ENCODE results near the gene SORBS2. TPM values are rescaled to one million over a fixed set of nuclear protein-coding genes. Genes with fewer than 3 reads are reported as not detected.

SORBS2 gene
- polyA plus RNA-seq, 2 donors, result 22.7 to 33.4 TPM

DNA sequence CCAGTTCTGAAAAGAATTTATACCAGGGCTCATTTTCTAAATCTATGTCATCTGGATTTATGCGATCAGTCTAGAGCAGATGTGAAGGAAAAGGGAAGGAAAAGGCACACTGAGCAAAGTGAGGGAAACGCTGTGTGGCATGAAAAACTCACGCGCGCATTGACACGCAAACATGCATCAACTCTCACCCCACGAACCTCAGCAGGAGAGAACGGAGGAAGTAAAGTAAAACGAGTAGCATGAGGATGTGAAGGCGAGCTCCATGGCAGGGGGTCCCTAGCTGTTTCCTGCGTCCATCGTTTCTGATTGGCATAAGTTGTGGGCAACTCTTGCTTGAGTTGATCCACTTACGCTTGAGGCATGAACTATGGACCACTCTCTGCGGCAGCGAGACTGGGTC is 173.9 kb downstream of the SORBS2 start:
- Histone ChIP-seq H3K4me3 (ENCODE audit: low read depth in 1 of 2, low read length in 2 of 2) (no peak overlapping the region), H3K9me3 (ENCODE audit: control insufficient read depth in 2 of 2, insufficient read depth in 1 of 2, low read depth in 1 of 2, low read length in 1 of 2) (no peaks in the 10 kb centered on the region), H3K27ac (ENCODE audit: low read depth in 2 of 2, low read length in 1 of 2) (no peak overlapping the region), H3K4me1 (ENCODE audit: control insufficient read depth in 2 of 2, insufficient read depth in 2 of 2, low read length in 1 of 2) (no peaks in the 10 kb centered on the region), H3K27me3 (ENCODE audit: control insufficient read depth in 1 of 2, insufficient read depth in 2 of 2, low read length in 2 of 2) (no peaks in the 10 kb centered on the region), H3K36me3 (ENCODE audit: control insufficient read depth in 2 of 2, insufficient read depth in 2 of 2, low read length in 1 of 2) (no peaks in the 10 kb centered on the region)
- 72 to 74% methylated on average over 15 of the region's 15 CpGs for WGBS, 2 donors

DNA sequence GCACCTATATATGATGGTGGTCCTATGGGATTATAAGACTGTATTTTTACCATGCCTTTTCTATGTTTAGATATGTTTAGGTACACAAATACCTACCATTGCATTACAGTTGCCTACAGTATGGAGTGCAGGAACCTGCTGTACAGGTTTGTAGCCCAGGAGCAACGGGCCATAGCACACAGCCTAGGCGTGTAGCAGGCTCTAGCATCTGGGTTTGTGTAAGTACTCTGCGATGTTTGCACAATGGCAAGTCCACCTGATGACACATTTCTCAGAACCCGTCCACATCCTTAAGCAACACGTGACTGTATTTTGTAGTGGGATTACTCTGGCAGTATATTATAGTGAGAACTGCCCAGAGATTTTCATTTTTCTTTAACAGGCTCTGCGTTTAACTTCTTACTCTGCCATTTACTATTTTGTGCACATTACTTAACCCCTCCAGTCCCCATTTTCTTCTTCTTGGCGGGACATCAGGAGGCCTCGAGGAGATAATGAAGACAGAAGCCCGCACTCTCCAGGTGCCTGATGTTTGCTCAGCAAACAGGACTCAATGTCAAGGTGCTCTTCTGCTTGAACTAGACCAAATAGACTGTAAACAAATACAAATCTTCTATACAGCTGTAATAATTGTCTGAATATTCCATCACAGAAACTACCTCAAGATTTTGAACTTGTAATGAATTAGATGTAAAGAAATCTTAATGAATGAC is 174.7 kb downstream of the SORBS2 start:
- H3K27me3 ChIP-seq (ENCODE audit: control insufficient read depth in 1 of 2, insufficient read depth in 2 of 2, low read length in 2 of 2), result no peaks in the 10 kb centered on the region
- no peak overlapping the region for H3K27ac ChIP-seq (ENCODE audit: low read depth in 2 of 2, low read length in 1 of 2)
- WGBS, 2 donors, result 65 to 71% methylated on average over 9 of the region's 9 CpGs

DNA sequence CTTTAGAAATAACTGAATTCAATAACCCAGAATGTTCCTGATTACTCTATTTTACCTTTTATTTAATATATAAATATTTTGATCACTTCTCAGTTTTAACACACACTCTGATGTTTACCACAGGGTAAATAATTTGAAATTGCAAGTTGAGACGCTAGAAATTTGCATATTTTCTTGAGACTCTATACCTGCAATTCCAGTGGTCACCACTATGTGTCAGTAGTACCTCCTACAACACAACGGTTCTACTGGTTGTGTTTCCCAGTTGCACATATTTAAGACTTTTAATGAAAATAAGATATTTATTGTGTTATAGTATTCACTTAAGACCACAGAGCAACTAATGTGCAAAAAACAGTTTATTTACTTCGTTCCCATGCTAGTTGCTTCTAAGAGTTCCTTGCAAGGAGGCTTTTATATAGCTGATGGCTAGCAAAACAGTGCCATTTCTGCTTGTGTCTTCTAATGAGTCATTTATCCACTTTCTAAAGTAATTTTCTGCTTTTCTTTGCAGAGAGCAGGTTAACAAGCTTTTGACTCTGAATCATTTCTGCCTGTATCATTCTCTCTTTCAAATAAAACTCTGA is 177.8 kb downstream of the SORBS2 start:
- 66 to 67% methylated on average over 3 of the region's 3 CpGs for WGBS, 2 donors

More for the DNA sequence above, 174.7 kb downstream of the SORBS2 start:
- H3K9me3 ChIP-seq (ENCODE audit: control insufficient read depth in 2 of 2, insufficient read depth in 1 of 2, low read depth in 1 of 2, low read length in 1 of 2), result no peaks in the 10 kb centered on the region
- H3K4me3 ChIP-seq (ENCODE audit: low read depth in 1 of 2, low read length in 2 of 2), result no peak overlapping the region
- H3K4me1 ChIP-seq (ENCODE audit: control insufficient read depth in 2 of 2, insufficient read depth in 2 of 2, low read length in 1 of 2), result no peaks in the 10 kb centered on the region
- H3K36me3 ChIP-seq (ENCODE audit: control insufficient read depth in 2 of 2, insufficient read depth in 2 of 2, low read length in 1 of 2), result no peaks in the 10 kb centered on the region

DNA sequence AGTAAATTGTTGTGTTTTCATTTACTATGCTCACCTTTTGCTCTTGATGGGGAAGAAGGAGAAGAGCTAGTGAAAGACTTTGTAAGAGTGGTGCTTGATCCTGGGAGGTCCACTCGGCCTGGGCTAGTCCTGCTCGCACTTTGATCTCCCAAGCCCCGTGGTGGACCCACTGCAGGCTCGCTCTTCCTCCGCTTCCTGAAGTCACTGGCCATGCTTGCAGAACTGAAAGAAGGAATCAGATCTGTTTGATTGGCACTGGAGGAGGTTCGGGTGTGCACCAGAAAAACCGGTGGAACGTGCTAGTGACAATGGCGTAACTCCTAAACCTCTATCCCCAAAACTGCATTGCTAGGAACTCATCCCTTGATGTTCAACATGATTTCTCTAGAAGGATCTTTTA is 185.2 kb downstream of the SORBS2 start:
- no peaks in the 10 kb centered on the region for H3K4me1 ChIP-seq (ENCODE audit: control insufficient read depth in 2 of 2, insufficient read depth in 2 of 2, low read length in 1 of 2)
- H3K27ac ChIP-seq (ENCODE audit: low read depth in 2 of 2, low read length in 1 of 2), result no peak overlapping the region
- H3K9me3 ChIP-seq (ENCODE audit: control insufficient read depth in 2 of 2, insufficient read depth in 1 of 2, low read depth in 1 of 2, low read length in 1 of 2), result no peaks in the 10 kb centered on the region
- no peaks in the 10 kb centered on the region for H3K27me3 ChIP-seq (ENCODE audit: control insufficient read depth in 1 of 2, insufficient read depth in 2 of 2, low read length in 2 of 2)
- no peak overlapping the region for H3K4me3 ChIP-seq (ENCODE audit: low read depth in 1 of 2, low read length in 2 of 2)
- peaks cover 0 to 4% of the 10 kb centered on the region in 2 donors for H3K36me3 ChIP-seq (ENCODE audit: control insufficient read depth in 2 of 2, insufficient read depth in 2 of 2, low read length in 1 of 2)
- 88 to 89% methylated on average over 9 of the region's 9 CpGs for WGBS, 2 donors

More for the DNA sequence above, 177.8 kb downstream of the SORBS2 start:
- H3K36me3 ChIP-seq (ENCODE audit: control insufficient read depth in 2 of 2, insufficient read depth in 2 of 2, low read length in 1 of 2), result no peaks in the 10 kb centered on the region
- no peak overlapping the region for H3K27ac ChIP-seq (ENCODE audit: low read depth in 2 of 2, low read length in 1 of 2)
- no peak overlapping the region for H3K4me3 ChIP-seq (ENCODE audit: low read depth in 1 of 2, low read length in 2 of 2)
- no peaks in the 10 kb centered on the region for H3K9me3 ChIP-seq (ENCODE audit: control insufficient read depth in 2 of 2, insufficient read depth in 1 of 2, low read depth in 1 of 2, low read length in 1 of 2)
- H3K27me3 ChIP-seq (ENCODE audit: control insufficient read depth in 1 of 2, insufficient read depth in 2 of 2, low read length in 2 of 2), result no peaks in the 10 kb centered on the region
- no peaks in the 10 kb centered on the region for H3K4me1 ChIP-seq (ENCODE audit: control insufficient read depth in 2 of 2, insufficient read depth in 2 of 2, low read length in 1 of 2)

DNA sequence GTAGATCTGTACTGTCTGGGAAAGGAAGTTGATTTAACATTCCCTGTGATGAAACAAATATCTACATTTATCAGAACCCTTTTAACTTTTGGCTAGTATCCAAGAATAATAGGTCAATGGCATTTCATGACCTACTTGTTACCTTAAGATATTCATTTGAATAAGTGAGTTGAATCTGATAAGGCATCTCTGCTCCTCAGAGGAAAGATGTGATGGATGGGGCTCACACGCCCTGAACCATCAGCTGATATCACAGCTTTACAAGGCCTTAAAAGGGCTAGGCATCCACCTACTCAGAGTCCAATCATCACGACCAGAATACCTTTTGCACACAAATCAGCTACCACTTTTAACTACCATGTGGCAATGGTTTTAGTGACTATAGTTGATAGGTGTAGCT is 186.5 kb downstream of the SORBS2 start:
- H3K36me3 ChIP-seq (ENCODE audit: control insufficient read depth in 2 of 2, insufficient read depth in 2 of 2, low read length in 1 of 2), result peaks cover 0 to 4% of the 10 kb centered on the region in 2 donors
- H3K9me3 ChIP-seq (ENCODE audit: control insufficient read depth in 2 of 2, insufficient read depth in 1 of 2, low read depth in 1 of 2, low read length in 1 of 2), result no peaks in the 10 kb centered on the region
- H3K4me1 ChIP-seq (ENCODE audit: control insufficient read depth in 2 of 2, insufficient read depth in 2 of 2, low read length in 1 of 2), result no peaks in the 10 kb centered on the region

DNA sequence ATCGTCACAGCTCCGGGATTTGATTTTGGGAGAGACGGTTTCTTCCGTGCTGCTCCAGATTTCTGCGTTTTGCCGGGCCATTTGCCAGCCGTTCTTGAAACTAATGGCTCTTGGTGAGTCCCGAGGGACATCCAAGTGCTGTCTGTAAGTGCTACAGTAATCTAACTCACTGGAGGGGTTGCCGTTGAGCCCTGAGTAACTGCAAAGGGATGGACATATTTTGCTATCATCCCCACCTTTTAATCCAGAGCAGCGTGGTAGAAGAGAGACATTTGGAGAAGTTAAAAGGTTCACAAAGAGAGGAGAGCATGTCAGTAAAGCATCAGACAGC is 187.8 kb downstream of the SORBS2 start:
- WGBS, 2 donors, result 89 to 92% methylated on average over 10 of the region's 10 CpGs
- Histone ChIP-seq H3K36me3 (ENCODE audit: control insufficient read depth in 2 of 2, insufficient read depth in 2 of 2, low read length in 1 of 2) (peaks cover 0 to 4% of the 10 kb centered on the region in 2 donors), H3K4me3 (ENCODE audit: low read depth in 1 of 2, low read length in 2 of 2) (no peak overlapping the region), H3K27me3 (ENCODE audit: control insufficient read depth in 1 of 2, insufficient read depth in 2 of 2, low read length in 2 of 2) (no peaks in the 10 kb centered on the region), H3K9me3 (ENCODE audit: control insufficient read depth in 2 of 2, insufficient read depth in 1 of 2, low read depth in 1 of 2, low read length in 1 of 2) (no peaks in the 10 kb centered on the region), H3K27ac (ENCODE audit: low read depth in 2 of 2, low read length in 1 of 2) (no peak overlapping the region), H3K4me1 (ENCODE audit: control insufficient read depth in 2 of 2, insufficient read depth in 2 of 2, low read length in 1 of 2) (no peaks in the 10 kb centered on the region)

More for the DNA sequence above, 186.5 kb downstream of the SORBS2 start:
- Histone ChIP-seq H3K4me3 (ENCODE audit: low read depth in 1 of 2, low read length in 2 of 2) (no peak overlapping the region), H3K27me3 (ENCODE audit: control insufficient read depth in 1 of 2, insufficient read depth in 2 of 2, low read length in 2 of 2) (no peaks in the 10 kb centered on the region), H3K27ac (ENCODE audit: low read depth in 2 of 2, low read length in 1 of 2) (no peak overlapping the region)
- WGBS, 2 donors, result 75% methylated on average over 2 of the region's 2 CpGs

DNA sequence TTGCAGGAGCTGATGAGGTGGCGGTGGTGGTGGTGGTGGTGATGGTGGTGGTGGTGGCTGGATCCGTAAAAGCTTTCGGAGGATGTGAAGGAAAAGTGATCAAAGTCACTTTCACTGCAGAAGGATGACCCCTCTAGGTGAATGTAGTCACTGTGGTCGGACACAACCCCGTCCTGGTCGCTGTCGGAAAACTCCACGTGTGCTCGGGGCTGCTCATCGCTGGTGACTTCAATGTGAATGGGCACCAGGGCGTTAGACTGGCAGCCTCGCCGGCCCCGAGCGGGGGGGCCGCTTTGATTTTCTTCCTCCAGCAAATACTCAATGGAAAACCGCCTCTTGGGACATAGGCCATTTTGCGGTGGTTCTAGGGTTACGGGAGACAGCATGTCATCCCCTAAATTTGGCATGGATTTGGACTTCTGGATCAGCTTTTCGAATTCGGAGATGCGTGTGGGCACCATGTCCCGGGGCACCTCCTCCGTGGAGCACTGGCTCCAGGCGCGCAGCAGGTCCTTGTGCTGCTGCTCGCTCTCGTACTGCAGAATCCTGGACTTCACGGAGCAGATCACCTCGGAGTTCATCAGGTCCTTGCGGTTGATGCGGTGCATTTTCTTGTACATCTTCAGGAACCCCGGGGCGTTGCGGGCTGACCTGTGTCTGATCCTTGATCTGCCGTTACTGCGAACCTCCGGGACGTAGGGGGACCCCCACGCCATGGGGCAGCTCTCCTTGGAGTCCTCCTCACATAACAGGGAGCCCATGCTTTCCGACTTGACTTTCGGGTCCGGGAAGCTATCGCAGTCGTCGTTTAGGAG is 188.3 kb downstream of the SORBS2 start:
- H3K4me3 ChIP-seq (ENCODE audit: low read depth in 1 of 2, low read length in 2 of 2), result no peak overlapping the region
- 93 to 95% methylated on average over 46 of the region's 46 CpGs for WGBS, 2 donors

DNA sequence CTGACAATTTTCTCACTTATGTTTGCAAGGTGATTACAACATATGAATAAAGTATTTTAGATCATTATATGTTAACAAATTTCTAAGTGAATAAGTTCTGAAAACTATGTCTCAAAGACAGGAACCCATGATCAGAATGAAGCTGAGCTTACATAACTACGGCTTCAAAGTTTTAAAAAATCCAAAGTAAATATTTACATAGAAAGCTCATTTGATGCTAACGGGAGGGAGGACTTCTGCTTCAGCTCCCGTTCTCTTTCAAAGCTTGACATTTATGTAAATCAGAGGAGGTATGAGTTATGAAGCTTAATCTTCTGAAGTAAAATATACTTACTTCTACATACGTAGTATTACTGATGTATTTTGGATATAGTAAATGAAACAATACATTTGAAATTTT is 203.8 kb downstream of the SORBS2 start:
- Histone ChIP-seq H3K36me3 (ENCODE audit: control insufficient read depth in 2 of 2, insufficient read depth in 2 of 2, low read length in 1 of 2) (no peaks in the 10 kb centered on the region), H3K4me3 (ENCODE audit: low read depth in 1 of 2, low read length in 2 of 2) (no peak overlapping the region), H3K27me3 (ENCODE audit: control insufficient read depth in 1 of 2, insufficient read depth in 2 of 2, low read length in 2 of 2) (no peaks in the 10 kb centered on the region)

More for the DNA sequence above, 188.3 kb downstream of the SORBS2 start:
- Histone ChIP-seq H3K27ac (ENCODE audit: low read depth in 2 of 2, low read length in 1 of 2) (no peak overlapping the region), H3K36me3 (ENCODE audit: control insufficient read depth in 2 of 2, insufficient read depth in 2 of 2, low read length in 1 of 2) (peaks cover 0 to 4% of the 10 kb centered on the region in 2 donors), H3K4me1 (ENCODE audit: control insufficient read depth in 2 of 2, insufficient read depth in 2 of 2, low read length in 1 of 2) (no peaks in the 10 kb centered on the region), H3K9me3 (ENCODE audit: control insufficient read depth in 2 of 2, insufficient read depth in 1 of 2, low read depth in 1 of 2, low read length in 1 of 2) (no peaks in the 10 kb centered on the region), H3K27me3 (ENCODE audit: control insufficient read depth in 1 of 2, insufficient read depth in 2 of 2, low read length in 2 of 2) (no peaks in the 10 kb centered on the region)

DNA sequence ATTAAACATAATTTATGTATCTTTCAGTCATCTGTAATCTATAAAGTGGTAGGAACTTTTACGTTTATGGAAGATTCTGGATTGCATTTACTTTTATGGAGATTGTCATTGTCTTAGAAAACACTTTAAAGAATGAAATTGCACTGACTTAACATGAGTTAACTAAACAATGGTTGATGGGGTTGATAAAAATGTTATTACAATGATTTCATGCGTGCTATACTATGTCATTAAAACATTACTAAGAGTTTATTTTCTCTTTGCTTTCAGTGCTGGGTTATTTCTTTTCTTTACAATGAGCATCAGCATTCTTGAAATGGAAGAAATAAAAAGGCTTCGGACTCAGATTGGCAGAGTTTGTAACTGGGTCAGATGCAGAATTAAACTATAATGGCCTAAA is 209.6 kb downstream of the SORBS2 start:
- 85% methylated on average over 3 of the region's 3 CpGs for WGBS, 2 donors
- H3K36me3 ChIP-seq (ENCODE audit: control insufficient read depth in 2 of 2, insufficient read depth in 2 of 2, low read length in 1 of 2), result no peaks in the 10 kb centered on the region
- H3K27ac ChIP-seq (ENCODE audit: low read depth in 2 of 2, low read length in 1 of 2), result no peak overlapping the region
- no peaks in the 10 kb centered on the region for H3K4me1 ChIP-seq (ENCODE audit: control insufficient read depth in 2 of 2, insufficient read depth in 2 of 2, low read length in 1 of 2)
- H3K4me3 ChIP-seq (ENCODE audit: low read depth in 1 of 2, low read length in 2 of 2), result no peak overlapping the region
- no peaks in the 10 kb centered on the region for H3K27me3 ChIP-seq (ENCODE audit: control insufficient read depth in 1 of 2, insufficient read depth in 2 of 2, low read length in 2 of 2)
- H3K9me3 ChIP-seq (ENCODE audit: control insufficient read depth in 2 of 2, insufficient read depth in 1 of 2, low read depth in 1 of 2, low read length in 1 of 2), result no peaks in the 10 kb centered on the region

More for the DNA sequence above, 203.8 kb downstream of the SORBS2 start:
- WGBS, 2 donors, result 33 to 46% methylated on average over 4 of the region's 4 CpGs
- H3K9me3 ChIP-seq (ENCODE audit: control insufficient read depth in 2 of 2, insufficient read depth in 1 of 2, low read depth in 1 of 2, low read length in 1 of 2), result no peaks in the 10 kb centered on the region
- no peak overlapping the region for H3K27ac ChIP-seq (ENCODE audit: low read depth in 2 of 2, low read length in 1 of 2)
- H3K4me1 ChIP-seq (ENCODE audit: control insufficient read depth in 2 of 2, insufficient read depth in 2 of 2, low read length in 1 of 2), result no peaks in the 10 kb centered on the region
